Measurements from ENCODE around the gene TMEM126A. TPM values are rescaled to one million over a fixed set of nuclear protein-coding genes. Genes with fewer than 3 reads are reported as not detected.

Gene TMEM126A
- total and polyA plus RNA-seq, 8 donors: 5.8 to 63.6 (median 37.5) TPM; not detected in 1

DNA sequence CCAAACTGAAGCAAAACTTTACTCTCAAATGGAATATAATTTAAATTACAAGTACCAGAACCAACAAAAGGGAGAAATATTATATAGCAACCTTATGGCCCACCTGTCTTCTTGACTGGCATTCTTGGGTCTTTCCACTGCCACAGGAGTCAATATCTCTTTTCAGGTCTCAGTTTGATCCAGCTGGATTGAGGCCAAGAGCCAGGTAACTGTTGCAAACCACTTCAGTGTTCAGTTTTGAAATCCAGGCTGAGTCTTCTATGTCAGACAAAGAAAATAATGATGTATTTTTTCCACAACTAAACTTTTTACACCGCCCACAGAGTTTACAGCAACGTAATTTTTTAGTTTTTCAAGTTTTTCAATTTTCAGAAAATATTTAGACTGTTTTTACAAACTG lies 21.3 kb upstream of the TMEM126A start:
- peak overlapping the region in 3 of 5 donors; percentile 93 to 97 (median 96) for H3K27ac ChIP-seq
- no peaks in the 10 kb centered on the region for H3K9me3 ChIP-seq
- peak overlapping the region; percentile 73 to 85 (median 78) for H3K4me3 ChIP-seq
- WGBS, 5 donors: 39 to 59% (median 53%) methylated on average over 2 of the region's 2 CpGs
- peaks cover 19 to 39% (median 32%) of the 10 kb centered on the region in 4 donors for H3K4me1 ChIP-seq
- DNase-seq: peak; percentile 18 to 34
- peaks cover 0 to 12% (median 2%) of the 10 kb centered on the region in 4 donors for H3K36me3 ChIP-seq
- TF ChIP-seq POLR2A (IDR thresholded peaks at IDR 0.05) (no peak), POLR2AphosphoS5 (IDR thresholded peaks at IDR 0.05) (no peak), EP300 (IDR thresholded peaks at IDR 0.05) (no peak)
- TF ChIP-seq, protein P1, sequence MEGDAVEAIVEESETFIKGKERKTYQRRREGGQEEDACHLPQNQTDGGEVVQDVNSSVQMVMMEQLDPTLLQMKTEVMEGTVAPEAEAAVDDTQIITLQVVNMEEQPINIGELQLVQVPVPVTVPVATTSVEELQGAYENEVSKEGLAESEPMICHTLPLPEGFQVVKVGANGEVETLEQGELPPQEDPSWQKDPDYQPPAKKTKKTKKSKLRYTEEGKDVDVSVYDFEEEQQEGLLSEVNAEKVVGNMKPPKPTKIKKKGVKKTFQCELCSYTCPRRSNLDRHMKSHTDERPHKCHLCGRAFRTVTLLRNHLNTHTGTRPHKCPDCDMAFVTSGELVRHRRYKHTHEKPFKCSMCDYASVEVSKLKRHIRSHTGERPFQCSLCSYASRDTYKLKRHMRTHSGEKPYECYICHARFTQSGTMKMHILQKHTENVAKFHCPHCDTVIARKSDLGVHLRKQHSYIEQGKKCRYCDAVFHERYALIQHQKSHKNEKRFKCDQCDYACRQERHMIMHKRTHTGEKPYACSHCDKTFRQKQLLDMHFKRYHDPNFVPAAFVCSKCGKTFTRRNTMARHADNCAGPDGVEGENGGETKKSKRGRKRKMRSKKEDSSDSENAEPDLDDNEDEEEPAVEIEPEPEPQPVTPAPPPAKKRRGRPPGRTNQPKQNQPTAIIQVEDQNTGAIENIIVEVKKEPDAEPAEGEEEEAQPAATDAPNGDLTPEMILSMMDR (IDR thresholded peaks at IDR 0.05): no peak
- H3K27me3 ChIP-seq: no peaks in the 10 kb centered on the region
- intact Hi-C loops (cut with DNase I; ENCODE audit: low total_unique reads): no loop called here

DNA sequence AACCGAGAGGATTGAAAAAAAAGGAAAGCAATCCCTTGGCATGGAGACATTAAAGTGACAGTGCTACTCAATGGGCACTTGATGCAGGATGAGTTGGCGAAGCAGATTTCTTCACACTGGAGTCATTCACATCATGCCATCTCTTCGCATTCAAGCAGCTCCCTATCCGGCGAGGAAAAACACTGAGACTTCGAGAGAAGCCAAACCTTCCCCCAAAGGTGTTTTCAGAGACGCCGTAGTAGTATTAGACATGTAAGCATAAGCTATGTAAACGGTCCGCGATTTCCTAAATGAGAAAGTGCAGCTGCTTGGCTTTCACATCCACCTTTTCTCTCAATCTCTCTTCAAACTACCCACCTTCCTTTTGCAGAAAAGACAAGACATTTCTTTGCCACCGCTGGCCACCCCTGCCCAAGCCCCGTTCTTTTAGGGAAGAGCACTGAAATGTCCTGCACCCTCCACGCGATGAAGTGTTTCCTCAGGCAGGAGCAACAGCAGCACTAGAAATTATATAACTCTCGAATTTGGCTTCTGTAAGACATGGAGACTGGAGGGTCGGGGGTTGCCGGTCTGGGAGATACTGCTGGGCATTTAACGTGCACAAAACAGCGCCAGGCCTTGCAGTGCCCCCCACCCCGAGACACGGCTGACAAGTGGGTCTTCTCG lies 20.3 kb upstream of the TMEM126A start, which contains the start of gene DLG2:
Gene DLG2, minus strand, starts transcription at position 13 of the 666 bp plus-strand sequence.
- intact Hi-C loops (cut with DNase I; ENCODE audit: low total_unique reads): no loop called here

DNA sequence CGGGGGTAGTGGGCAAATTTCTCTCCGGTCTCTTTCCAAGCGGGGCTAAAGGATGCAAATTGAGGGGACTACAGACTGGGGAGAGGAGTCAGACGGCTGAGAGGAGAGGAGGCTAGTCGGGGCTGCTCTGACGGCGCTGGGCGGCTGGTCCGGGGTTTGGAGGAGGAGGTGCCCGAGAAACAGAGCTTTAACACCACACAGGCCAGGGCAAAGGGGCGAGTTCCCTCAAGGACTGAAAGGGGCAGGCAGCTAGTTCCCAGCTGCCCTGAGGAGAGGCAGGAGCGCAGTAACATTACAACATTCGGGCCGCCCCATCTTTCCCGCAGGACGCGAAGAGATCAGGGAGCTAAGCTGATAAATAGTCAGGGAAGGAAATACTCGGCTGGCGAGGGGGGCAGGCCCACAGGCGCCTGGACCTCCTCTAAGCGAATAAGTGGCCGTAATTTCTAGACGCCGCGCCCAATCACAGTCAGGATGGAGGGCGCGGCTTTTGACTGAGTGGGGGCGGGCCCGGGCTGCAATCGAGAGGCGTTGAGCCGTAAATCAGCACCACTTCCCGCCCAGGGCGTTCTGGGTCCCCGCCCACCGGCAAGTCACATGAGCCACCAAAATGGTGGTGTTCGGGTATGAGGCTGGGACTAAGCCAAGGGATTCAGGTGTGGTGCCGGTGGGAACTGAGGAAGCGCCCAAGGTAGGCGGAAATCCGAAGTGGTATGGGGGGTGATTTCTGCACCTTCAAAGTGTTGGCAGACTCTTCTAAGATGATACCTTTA lies 19.6 kb upstream of the TMEM126A start, which contains the start of gene TMEM126B:
Gene TMEM126B, plus strand, starts transcription at position 596 of the 773 bp plus-strand sequence. Its CDS starts 15 bp downstream, at position 611.
- H3K27me3 ChIP-seq: no peaks in the 10 kb centered on the region
- peak within 1 kb of the TSS; percentile 73 to 85 (median 78) for H3K4me3 ChIP-seq
- TF ChIP-seq POLR2AphosphoS5 (IDR thresholded peaks at IDR 0.05) (peak; percentile 79 to 96 (median 94)), POLR2A (IDR thresholded peaks at IDR 0.05) (peak in 1 of 4 donors; percentile 61)
- TF ChIP-seq, protein P1 (IDR thresholded peaks at IDR 0.05): no peak
- H3K27ac ChIP-seq: peak within 1 kb of the TSS; percentile 90 to 97 (median 95)
- intact Hi-C loops (cut with DNase I; ENCODE audit: low total_unique reads): no loop called here
- H3K4me1 ChIP-seq: peaks cover 19 to 39% (median 32%) of the 10 kb centered on the region in 4 donors
- 0 to 1% (median 0%) methylated on average over 36 to 41 of the region's 41 CpGs for WGBS, 5 donors
- peak; percentile 99 for DNase-seq
- peaks cover 0 to 22% (median 11%) of the 10 kb centered on the region in 4 donors for H3K36me3 ChIP-seq
- H3K9me3 ChIP-seq: no peaks in the 10 kb centered on the region

More for the DNA sequence above, 20.3 kb upstream of the TMEM126A start, which contains the start of gene DLG2:
- peak within 1 kb of the TSS; percentile 90 to 97 (median 95) for H3K27ac ChIP-seq
- H3K27me3 ChIP-seq: no peaks in the 10 kb centered on the region
- H3K36me3 ChIP-seq: peaks cover 0 to 22% (median 11%) of the 10 kb centered on the region in 4 donors
- DNase-seq: peak in 1 of 2 donors; percentile 55
- H3K4me1 ChIP-seq: peaks cover 19 to 39% (median 32%) of the 10 kb centered on the region in 4 donors
- H3K9me3 ChIP-seq: no peaks in the 10 kb centered on the region
- TF ChIP-seq POLR2A (IDR thresholded peaks at IDR 0.05): no peak
- TF ChIP-seq POLR2AphosphoS5 (IDR thresholded peaks at IDR 0.05): no peak
- no peak for TF ChIP-seq EP300 (IDR thresholded peaks at IDR 0.05)
- TF ChIP-seq, protein P1 (IDR thresholded peaks at IDR 0.05): no peak
- peak within 1 kb of the TSS; percentile 73 to 85 (median 78) for H3K4me3 ChIP-seq
- 0 to 1% (median 1%) methylated on average over 23 of the region's 23 CpGs for WGBS, 5 donors

DNA sequence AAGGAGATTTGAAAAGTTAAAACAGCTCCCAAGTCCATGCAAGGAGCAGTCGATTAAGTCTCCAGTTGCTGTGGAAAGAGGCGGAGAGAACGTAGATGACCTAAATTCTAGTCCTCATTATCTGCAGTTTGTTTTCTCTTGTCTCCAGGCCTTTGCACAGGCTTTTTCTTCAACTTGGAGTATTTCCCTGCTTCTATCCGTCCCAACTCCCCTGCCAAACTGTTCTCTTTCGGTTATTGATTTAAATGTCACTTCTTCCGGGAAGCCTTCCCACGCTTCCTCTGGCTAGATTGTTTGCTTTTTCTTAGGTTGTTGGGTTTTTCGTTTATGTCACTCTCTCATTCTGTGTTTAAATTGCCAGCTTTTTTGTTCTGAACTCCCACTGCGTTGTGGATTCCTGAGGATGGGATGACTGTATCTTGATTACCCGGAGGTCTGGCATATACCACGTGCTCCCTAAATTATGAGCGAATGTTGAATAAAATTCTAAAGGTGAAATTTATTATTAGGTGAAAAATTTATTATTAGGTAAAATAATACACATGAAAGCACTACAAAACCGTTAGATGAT lies 18.9 kb upstream of the TMEM126A start:
- Histone ChIP-seq H3K36me3 (peaks cover 0 to 25% (median 13%) of the 10 kb centered on the region in 4 donors), H3K27me3 (no peaks in the 10 kb centered on the region), H3K4me1 (peaks cover 19 to 39% (median 32%) of the 10 kb centered on the region in 4 donors), H3K9me3 (no peaks in the 10 kb centered on the region), H3K4me3 (peak overlapping the region; percentile 73 to 85 (median 78)), H3K27ac (peak overlapping the region; percentile 78 to 97 (median 95))
- TF ChIP-seq EP300 (IDR thresholded peaks at IDR 0.05) (no peak), POLR2A (IDR thresholded peaks at IDR 0.05) (no peak), POLR2AphosphoS5 (IDR thresholded peaks at IDR 0.05) (no peak)
- TF ChIP-seq, protein P1 (IDR thresholded peaks at IDR 0.05): no peak
- no peak for DNase-seq
- intact Hi-C loops (cut with DNase I; ENCODE audit: low total_unique reads): no loop called here
- WGBS, 5 donors: 1% methylated on average over 13 of the region's 13 CpGs
